ENCODE measurements around the gene FHIT. TPM values are rescaled to one million over a fixed set of nuclear protein-coding genes. Genes with fewer than 3 reads are reported as not detected.

FHIT gene
- total and polyA plus RNA-seq, 10 of the 15 experiments (the other 5 are each of a cell fraction or from before 2014, with no cell fraction given) = 4.2 to 14.9 (median 9.4) TPM

- no peak for TF ChIP-seq BHLHE40 (IDR thresholded peaks at IDR 0.05; ENCODE audit: borderline replicate concordance in 1 of 2, low read depth in 2 of 2, low read length in 1 of 2)
- no peak for TF ChIP-seq ZBTB11 (CRISPR knock-in tag; IDR thresholded peaks at IDR 0.05)
- no peak for TF ChIP-seq GABPA (IDR thresholded peaks at IDR 0.05; ENCODE audit: low read depth)
- no peak for TF ChIP-seq SPI1 (IDR thresholded peaks at IDR 0.05; ENCODE audit: borderline replicate concordance, insufficient read depth, low read depth, low read length)
- no peak for TF ChIP-seq IKZF1 (conservative IDR thresholded peaks at IDR 0.05)
- no peak for TF ChIP-seq SUPT20H (IDR thresholded peaks at IDR 0.05; ENCODE audit: borderline replicate concordance, control insufficient read depth, low read depth, low read length)
- no peak for TF ChIP-seq BCL11A (IDR thresholded peaks at IDR 0.05; ENCODE audit: low read depth, low read length)
- TF ChIP-seq, protein P1, sequence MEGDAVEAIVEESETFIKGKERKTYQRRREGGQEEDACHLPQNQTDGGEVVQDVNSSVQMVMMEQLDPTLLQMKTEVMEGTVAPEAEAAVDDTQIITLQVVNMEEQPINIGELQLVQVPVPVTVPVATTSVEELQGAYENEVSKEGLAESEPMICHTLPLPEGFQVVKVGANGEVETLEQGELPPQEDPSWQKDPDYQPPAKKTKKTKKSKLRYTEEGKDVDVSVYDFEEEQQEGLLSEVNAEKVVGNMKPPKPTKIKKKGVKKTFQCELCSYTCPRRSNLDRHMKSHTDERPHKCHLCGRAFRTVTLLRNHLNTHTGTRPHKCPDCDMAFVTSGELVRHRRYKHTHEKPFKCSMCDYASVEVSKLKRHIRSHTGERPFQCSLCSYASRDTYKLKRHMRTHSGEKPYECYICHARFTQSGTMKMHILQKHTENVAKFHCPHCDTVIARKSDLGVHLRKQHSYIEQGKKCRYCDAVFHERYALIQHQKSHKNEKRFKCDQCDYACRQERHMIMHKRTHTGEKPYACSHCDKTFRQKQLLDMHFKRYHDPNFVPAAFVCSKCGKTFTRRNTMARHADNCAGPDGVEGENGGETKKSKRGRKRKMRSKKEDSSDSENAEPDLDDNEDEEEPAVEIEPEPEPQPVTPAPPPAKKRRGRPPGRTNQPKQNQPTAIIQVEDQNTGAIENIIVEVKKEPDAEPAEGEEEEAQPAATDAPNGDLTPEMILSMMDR (IDR thresholded peaks at IDR 0.05 in 2 of 3, conservative IDR thresholded peaks at IDR 0.05 in 1 of 3; ENCODE audit: control insufficient read depth in 2 of 3, extremely low read depth in 1 of 3, insufficient read depth in 1 of 3, low read depth in 3 of 3, low read length in 3 of 3) = no peak
- TF ChIP-seq, protein P2, sequence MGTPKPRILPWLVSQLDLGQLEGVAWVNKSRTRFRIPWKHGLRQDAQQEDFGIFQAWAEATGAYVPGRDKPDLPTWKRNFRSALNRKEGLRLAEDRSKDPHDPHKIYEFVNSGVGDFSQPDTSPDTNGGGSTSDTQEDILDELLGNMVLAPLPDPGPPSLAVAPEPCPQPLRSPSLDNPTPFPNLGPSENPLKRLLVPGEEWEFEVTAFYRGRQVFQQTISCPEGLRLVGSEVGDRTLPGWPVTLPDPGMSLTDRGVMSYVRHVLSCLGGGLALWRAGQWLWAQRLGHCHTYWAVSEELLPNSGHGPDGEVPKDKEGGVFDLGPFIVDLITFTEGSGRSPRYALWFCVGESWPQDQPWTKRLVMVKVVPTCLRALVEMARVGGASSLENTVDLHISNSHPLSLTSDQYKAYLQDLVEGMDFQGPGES (IDR thresholded peaks at IDR 0.05) = no peak
- TF ChIP-seq ZNF207 (IDR thresholded peaks at IDR 0.05; ENCODE audit: borderline replicate concordance) = no peak
- TF ChIP-seq SMAD5 (IDR thresholded peaks at IDR 0.05; ENCODE audit: low read depth) = no peak
- TF ChIP-seq MEF2A (IDR thresholded peaks at IDR 0.05; ENCODE audit: insufficient read depth, low read depth, low read length) = 0 out of 2 replicates have a peak, but pooled peaks have one; percentile 43
Measured at GRCh38 chr3:60190073-60190472, 1061.2 kb downstream of the FHIT start (continued).
